Fibroblast of the aortic adventitia (primary cell): ENCODE results near the gene LARGE2. TPM values are rescaled to one million over a fixed set of nuclear protein-coding genes. Genes with fewer than 3 reads are reported as not detected.

Experiments
- DNase-seq: peaks from one replicate; pipeline ENCODE4 v3.0.0-alpha.2; 2010; ENCODE audit warnings: low read depth
- H3K4me3 ChIP-seq: 2 replicates; pipeline ENCODE4 v1.5.1; 2011; ENCODE audit warnings: low read depth, mild to moderate bottlenecking, control low read depth, low read length, moderate library complexity
- total RNA-seq: library from RNA; depleted of rRNA; stranded (reverse); fragments of >200 nt; gene quantifications from 2 replicates; pipeline ENCODE4 v1.2.3, GENCODE V29; 2012; ENCODE audit warnings: low replicate concordance
- TF ChIP-seq, protein P1 (sequence below): IDR thresholded peaks from 2 replicates; pipeline ENCODE4 v1.5.1; 2011; ENCODE audit warnings: mild to moderate bottlenecking, low read length, control low read depth, inconsistent platforms; ENCODE audit not compliant: insufficient read depth

The LARGE2 gene
- total RNA-seq, result not detected in 2 replicates

DNA sequence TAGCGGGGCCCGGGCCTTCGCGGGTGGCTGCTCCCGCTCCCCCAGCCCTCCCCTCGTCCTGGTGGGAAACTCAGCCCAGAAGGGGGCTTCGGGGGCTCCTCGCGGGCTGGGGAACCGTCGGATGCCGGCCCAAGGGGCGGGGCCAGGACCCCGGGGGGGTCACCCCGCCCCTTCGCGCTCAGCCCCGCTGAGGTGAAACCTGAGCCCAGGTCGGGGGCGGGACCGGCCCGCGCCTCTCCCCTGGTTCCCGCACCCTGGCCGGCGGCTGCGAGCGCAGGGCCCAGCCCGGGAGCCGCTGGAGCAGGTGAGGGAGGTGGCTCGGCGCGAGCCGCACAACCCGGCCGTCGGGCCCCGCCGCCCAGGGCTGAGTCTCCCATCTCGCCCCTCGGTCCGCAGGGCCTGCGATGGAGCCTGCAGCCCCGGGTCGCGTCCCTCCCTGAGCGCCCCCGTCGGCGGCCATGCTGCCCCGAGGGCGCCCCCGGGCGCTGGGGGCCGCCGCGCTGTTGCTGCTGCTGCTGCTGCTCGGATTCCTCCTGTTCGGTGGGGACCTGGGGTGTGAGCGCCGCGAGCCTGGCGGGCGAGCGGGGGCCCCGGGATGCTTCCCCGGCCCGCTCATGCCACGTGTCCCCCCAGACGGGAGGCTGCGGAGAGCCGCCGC, at the start of gene LARGE2:
TSS of gene LARGE2 (plus strand) at position 232 of the 658 bp plus-strand sequence. CDS start at position 459, 227 bp downstream.
- no peak within 1 kb of the TSS for H3K4me3 ChIP-seq
- DNase-seq, result no peak
- TF ChIP-seq, protein P1, sequence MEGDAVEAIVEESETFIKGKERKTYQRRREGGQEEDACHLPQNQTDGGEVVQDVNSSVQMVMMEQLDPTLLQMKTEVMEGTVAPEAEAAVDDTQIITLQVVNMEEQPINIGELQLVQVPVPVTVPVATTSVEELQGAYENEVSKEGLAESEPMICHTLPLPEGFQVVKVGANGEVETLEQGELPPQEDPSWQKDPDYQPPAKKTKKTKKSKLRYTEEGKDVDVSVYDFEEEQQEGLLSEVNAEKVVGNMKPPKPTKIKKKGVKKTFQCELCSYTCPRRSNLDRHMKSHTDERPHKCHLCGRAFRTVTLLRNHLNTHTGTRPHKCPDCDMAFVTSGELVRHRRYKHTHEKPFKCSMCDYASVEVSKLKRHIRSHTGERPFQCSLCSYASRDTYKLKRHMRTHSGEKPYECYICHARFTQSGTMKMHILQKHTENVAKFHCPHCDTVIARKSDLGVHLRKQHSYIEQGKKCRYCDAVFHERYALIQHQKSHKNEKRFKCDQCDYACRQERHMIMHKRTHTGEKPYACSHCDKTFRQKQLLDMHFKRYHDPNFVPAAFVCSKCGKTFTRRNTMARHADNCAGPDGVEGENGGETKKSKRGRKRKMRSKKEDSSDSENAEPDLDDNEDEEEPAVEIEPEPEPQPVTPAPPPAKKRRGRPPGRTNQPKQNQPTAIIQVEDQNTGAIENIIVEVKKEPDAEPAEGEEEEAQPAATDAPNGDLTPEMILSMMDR, result no peak

DNA sequence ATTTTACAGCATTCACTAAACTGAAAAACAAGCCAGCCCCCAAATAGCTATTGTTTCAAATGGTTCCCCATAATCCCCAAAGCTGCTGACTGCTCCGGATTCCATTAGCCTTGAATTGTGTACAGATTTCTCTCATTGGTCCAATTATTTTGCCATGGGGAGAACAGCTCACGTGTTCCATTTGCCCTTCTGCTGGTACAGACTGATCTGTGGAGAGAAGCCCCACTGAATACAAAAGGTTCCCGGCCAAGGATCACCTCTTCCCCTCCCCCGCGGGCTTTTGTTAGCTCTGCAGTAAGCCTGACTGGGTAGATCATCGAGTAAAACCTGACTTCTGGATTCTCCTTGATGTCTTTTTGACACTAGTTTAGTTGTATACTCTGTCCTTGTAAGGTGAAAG, 46.1 kb upstream of the LARGE2 start:
- TF ChIP-seq, protein P1, result no peak
- no peak overlapping the region for H3K4me3 ChIP-seq
- no peak for DNase-seq

DNA sequence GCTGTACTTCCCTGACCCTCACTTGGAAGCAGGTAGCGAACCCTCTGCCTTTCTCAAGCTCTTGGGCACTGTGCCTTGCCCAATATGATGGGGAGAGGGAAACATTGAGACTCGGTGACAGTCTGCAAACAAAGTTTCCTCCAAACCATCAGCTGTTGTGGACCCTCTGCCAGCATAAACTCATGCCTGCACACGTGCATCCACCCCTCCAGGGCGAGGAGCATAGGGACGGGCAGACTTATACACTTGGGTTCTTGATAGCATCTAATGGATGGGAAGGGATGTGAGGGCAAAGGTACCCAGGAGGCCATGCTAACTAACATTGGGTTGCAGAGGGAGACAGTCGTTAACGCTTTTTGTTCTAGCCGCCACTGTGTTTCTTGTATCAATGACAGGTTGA, 45.2 kb upstream of the LARGE2 start:
- no peak overlapping the region for H3K4me3 ChIP-seq
- TF ChIP-seq, protein P1, result no peak
- DNase-seq, result no peak

DNA sequence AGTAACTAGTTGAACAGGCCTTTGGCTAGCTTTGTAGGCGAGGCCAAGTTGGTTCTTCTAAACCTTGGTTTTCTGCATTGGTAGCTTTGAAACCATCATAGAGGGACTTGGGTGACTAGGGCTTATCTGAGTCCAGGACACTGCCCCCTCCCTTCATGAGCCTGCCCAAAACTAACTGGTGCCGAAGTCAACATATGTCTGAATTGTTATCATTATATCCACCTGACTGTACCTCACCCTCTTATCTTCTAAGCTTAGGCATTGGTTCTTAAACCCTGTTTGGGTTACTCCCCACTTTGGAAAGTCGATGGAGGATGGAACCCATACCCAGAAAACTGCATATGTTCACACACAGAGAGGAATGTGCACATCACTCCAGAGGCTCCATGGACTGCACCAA, 44.6 kb upstream of the LARGE2 start:
- no peak for DNase-seq
- no peak overlapping the region for H3K4me3 ChIP-seq
- TF ChIP-seq, protein P1, result no peak

DNA sequence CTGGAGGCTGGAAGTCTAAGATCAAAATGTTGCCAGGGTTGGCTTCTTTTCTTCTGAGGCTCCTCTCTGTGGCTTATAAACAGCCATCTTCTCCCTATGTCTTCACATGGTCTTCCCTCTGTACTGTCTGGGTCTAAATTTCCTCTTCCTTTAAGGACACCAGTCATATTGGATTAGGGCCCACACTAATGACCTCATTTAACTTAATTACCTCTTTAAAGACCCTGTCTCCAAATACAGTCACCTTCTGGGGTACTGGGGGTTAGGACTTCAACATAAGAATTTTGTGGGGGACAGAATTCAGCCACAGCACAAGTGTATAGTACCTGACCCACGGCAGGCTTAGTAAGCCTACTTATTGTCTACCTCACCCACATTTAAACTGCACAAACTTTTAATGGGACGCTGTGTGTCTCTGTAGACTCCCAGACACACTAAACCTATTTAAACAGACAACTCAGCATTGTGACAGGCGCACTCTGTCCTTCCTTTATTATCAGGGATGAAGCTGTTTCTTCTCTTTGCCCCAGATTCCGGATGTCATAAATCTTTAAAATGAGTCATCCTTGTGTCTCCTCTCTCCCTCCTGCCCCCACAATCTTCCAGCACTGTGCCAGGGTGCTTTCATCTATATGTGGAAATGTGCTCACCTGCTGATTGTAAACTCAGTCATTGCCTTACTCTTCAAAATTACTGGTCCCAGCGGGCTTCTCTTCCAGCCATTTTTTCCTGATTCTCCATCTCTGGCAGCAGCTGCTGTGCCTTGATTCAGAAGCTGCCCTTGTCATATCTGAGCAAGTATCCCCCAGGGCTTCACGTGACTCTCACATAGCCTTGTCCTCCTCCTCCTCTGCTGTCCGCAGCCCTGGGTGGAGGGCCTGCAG, 42.4 kb upstream of the LARGE2 start:
- no peak overlapping the region for H3K4me3 ChIP-seq
- TF ChIP-seq, protein P1, result no peak
- no peak for DNase-seq

DNA sequence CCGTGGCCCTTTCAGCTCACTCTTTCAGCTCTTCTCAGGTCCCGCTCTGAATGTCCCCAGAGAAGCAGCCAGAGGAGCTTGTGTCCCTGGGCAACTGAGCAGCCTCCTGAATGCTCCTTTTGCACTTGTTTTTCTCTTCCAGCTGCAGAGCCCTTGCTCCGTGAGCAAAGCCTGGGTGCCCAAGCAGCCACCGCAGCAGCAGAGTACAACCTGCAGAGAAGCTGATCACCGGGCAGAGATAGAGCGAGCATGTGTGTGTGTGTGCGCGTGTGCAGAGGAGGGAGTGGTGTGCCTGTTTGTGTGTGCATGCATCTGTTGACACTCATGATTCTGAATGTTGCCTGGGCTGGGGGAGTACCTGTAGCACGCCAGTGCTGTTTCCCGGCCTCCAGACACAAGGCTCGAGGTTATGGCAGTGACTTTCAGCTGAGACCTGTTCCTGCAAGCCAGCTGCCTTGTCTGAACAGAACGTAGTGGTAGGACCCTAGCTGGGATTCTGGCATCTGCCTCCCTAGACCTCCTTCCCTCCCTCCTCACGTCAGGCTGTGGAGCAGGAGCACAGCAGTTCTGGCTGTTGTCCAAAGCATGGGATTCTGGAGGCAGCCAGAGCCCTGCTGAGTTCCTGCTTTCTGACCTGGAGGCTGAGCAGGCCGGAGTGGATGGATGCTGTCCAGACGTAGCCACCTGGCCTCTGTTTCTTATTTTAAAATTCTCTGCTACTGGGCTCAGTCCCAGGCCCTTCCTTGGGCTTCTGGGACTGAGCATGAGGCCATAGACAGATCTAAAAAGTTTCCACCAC, 41.5 kb upstream of the LARGE2 start:
- no peak for DNase-seq
- no peak overlapping the region for H3K4me3 ChIP-seq
- TF ChIP-seq, protein P1, result no peak
